ENCODE data around the gene PCDHA6. TPM values are rescaled to one million over a fixed set of nuclear protein-coding genes. Genes with fewer than 3 reads are reported as not detected.
"Not testable (repeated sequence)": the region's sequence is repeated elsewhere in the genome, so short reads cannot be mapped to it uniquely, and the experiment has no call there.

PCDHA6 gene
- total RNA-seq, 1 experiment from 2014 or later, result 2.4 TPM

- no peaks in the 10 kb centered on the region for H3K27me3 Mint-ChIP-seq (ENCODE audit: low read depth)
- peak within 1 kb of the TSS; percentile 49; the same call in 1 of the 2 replicates for H3K27ac Mint-ChIP-seq
- peak within 1 kb of the TSS; percentile 87 for H3K4me3 Mint-ChIP-seq
- ATAC-seq (peak; percentile 89), DNase-seq (ENCODE audit: low spot score) (no peak)
- POLR2A ChIA-PET, result no interaction called here
- peaks cover 11% of the 10 kb centered on the region for H3K36me3 Mint-ChIP-seq
- CTCF ChIA-PET, result interaction anchor here (0.6 to 4.2 kb wide), 31 partner anchors 10 to 327 kb away, joined by 3 to 91 read pairs (median 4); partner anchors contain the start of genes EIF4EBP3, PCDHA1, PCDHA10 and PCDHA11
- no peak for TF ChIP-seq ZNF671 (CRISPR knock-in tag; IDR thresholded peaks at IDR 0.05)
- TF ChIP-seq HMGXB4 (CRISPR knock-in tag; IDR thresholded peaks at IDR 0.05), result 0 out of 2 replicates have a peak, but pooled peaks have one; percentile 37
- TF ChIP-seq CBFB (CRISPR knock-in tag; IDR thresholded peaks at IDR 0.05; ENCODE audit: low read depth), result no peak
- TF ChIP-seq CTCF (IDR thresholded peaks at IDR 0.05), result 0 out of 2 replicates have a peak, but pooled peaks have one; percentile 10
- no peaks in the 10 kb centered on the region; the same call in 1 of the 2 replicates for H3K9me3 Mint-ChIP-seq
- H3K4me1 Mint-ChIP-seq, result peaks cover 4% of the 10 kb centered on the region; the same call in 1 of the 2 replicates
Measured at GRCh38 chr5:140794595-140795258, 33.0 kb upstream of the PCDHA6 start, which contains the start of gene PCDHA2. TSS of gene PCDHA2 (plus strand) at chr5:140794852.

- peak; percentile 88 for ATAC-seq
- ChIA-PET CTCF (interaction anchor here (0.6 to 4.2 kb wide), 26 partner anchors 10 to 296 kb away, joined by 3 to 91 read pairs (median 5); partner anchors contain the start of genes EIF4EBP3, PCDHA1, PCDHA10 and PCDHA11), POLR2A (no interaction called here)
- Mint-ChIP-seq H3K27me3 (ENCODE audit: low read depth) (no peaks in the 10 kb centered on the region), H3K9me3 (no peaks in the 10 kb centered on the region), H3K27ac (0 out of 2 replicates have a peak overlapping the region, but pooled peaks have one; percentile 27), H3K4me1 (peaks cover 4% of the 10 kb centered on the region; the same call in 1 of the 2 replicates), H3K4me3 (peak overlapping the region; percentile 87), H3K36me3 (peaks cover 11% of the 10 kb centered on the region)
- no peak for DNase-seq (ENCODE audit: low spot score)
- TF ChIP-seq RORB (CRISPR knock-in tag; IDR thresholded peaks at IDR 0.05) (no peak), MAX (CRISPR knock-in tag; IDR thresholded peaks at IDR 0.05) (peak; percentile 23; the same call in 1 of the 2 replicates)
Measured at GRCh38 chr5:140795259-140795641, 32.5 kb upstream of the PCDHA6 start.

- H3K4me1 Mint-ChIP-seq; ATAC-seq; H3K27me3 Mint-ChIP-seq (ENCODE audit: low read depth); H3K27ac Mint-ChIP-seq; POLR2A ChIA-PET; DNase-seq (ENCODE audit: low spot score); H3K4me3 Mint-ChIP-seq; H3K9me3 Mint-ChIP-seq: not testable (repeated sequence)
- TF ChIP-seq RELA (CRISPR knock-in tag; IDR thresholded peaks at IDR 0.05; ENCODE audit: borderline replicate concordance), result 0 out of 2 replicates have a peak, but pooled peaks have one; percentile 39
- TF ChIP-seq ZNF219 (CRISPR knock-in tag; IDR thresholded peaks at IDR 0.05; ENCODE audit: borderline replicate concordance), result 0 out of 2 replicates have a peak, but pooled peaks have one; percentile 28
- peaks cover 11% of the 10 kb centered on the region for H3K36me3 Mint-ChIP-seq
- CTCF ChIA-PET, result interaction anchor here (0.7 to 4.2 kb wide), 9 partner anchors 10 to 255 kb away, joined by 3 to 91 read pairs (median 9); partner anchors contain the start of genes PCDHA1, PCDHA4, PCDHA6 and PCDHA7
Measured at GRCh38 chr5:140796072-140796717, 31.6 kb upstream of the PCDHA6 start.

- Mint-ChIP-seq H3K4me1 (peaks cover 4% of the 10 kb centered on the region; the same call in 1 of the 2 replicates), H3K9me3 (peaks cover 2% of the 10 kb centered on the region), H3K27ac (no peak overlapping the region), H3K4me3 (no peak overlapping the region), H3K36me3 (peaks cover 14% of the 10 kb centered on the region), H3K27me3 (ENCODE audit: low read depth) (no peaks in the 10 kb centered on the region)
- no peak for DNase-seq (ENCODE audit: low spot score)
- ATAC-seq, result no peak
- ChIA-PET CTCF (interaction anchor here (3.1 to 4.2 kb wide), 3 partner anchors 10 to 45 kb away, joined by 28 to 91 read pairs (median 48); partner anchors contain the start of genes PCDHA1, PCDHA4 and PCDHA8), POLR2A (no interaction called here)
- TF ChIP-seq MYBL2 (CRISPR knock-in tag; IDR thresholded peaks at IDR 0.05), result no peak
- TF ChIP-seq ZNF232 (CRISPR knock-in tag; IDR thresholded peaks at IDR 0.05), result no peak
- no peak for TF ChIP-seq TP53 (CRISPR knock-in tag; IDR thresholded peaks at IDR 0.05)
- TF ChIP-seq CREM (CRISPR knock-in tag; IDR thresholded peaks at IDR 0.05), result no peak
- TF ChIP-seq ELF4 (CRISPR knock-in tag; IDR thresholded peaks at IDR 0.05; ENCODE audit: low read depth), result no peak
- TF ChIP-seq NR2C2 (CRISPR knock-in tag; IDR thresholded peaks at IDR 0.05), result no peak
- no peak for TF ChIP-seq NR1H2 (CRISPR knock-in tag; IDR thresholded peaks at IDR 0.05)
- TF ChIP-seq PRRX2 (CRISPR knock-in tag; IDR thresholded peaks at IDR 0.05), result no peak
- no peak for TF ChIP-seq ZNF423 (CRISPR knock-in tag; IDR thresholded peaks at IDR 0.05)
- TF ChIP-seq E2F5 (CRISPR knock-in tag; IDR thresholded peaks at IDR 0.05), result no peak
- no peak for TF ChIP-seq E2F1 (CRISPR knock-in tag; IDR thresholded peaks at IDR 0.05)
- TF ChIP-seq USF2 (CRISPR knock-in tag; IDR thresholded peaks at IDR 0.05), result no peak
- no peak for TF ChIP-seq FOXJ3 (CRISPR knock-in tag; IDR thresholded peaks at IDR 0.05; ENCODE audit: borderline replicate concordance)
Measured at GRCh38 chr5:140796718-140797095, 31.1 kb upstream of the PCDHA6 start.
